Stimulated activated CD8-positive, alpha-beta memory T cell treated with anti-CD3 and anti-CD28 coated beads, Interleukin-12 subunit alpha, Interleukin-12 subunit beta, amount 100 ng/mL, for 4 hours (primary cell): Measurements from ENCODE around the gene PCDHGA6.
"Not testable (repeated sequence)": the region's sequence is repeated elsewhere in the genome, so short reads cannot be mapped to it uniquely, and the experiment has no call there.

ENCODE experiments used
- DNase-seq: peaks from one replicate; pipeline ENCODE4 v3.0.0-alpha.2; 2020; ENCODE audit warnings: low read depth

The PCDHGA6 gene

DNA sequence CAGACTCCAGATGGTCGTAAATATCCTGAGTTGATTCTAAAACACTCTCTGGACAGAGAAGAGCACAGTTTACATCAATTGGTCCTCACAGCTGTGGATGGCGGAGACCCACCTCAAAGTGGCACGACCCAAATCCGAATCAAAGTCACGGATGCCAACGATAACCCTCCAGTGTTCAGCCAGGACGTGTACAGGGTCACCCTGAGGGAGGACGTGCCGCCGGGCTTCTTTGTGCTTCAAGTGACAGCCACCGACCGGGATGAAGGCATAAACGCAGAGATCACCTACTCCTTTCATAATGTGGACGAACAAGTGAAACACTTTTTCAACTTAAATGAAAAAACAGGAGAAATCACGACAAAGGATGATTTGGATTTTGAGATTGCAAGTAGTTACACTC lies 13.0 kb upstream of the PCDHGA6 start:
- no peak for DNase-seq

- no peak for DNase-seq
These were observed 11.0 kb upstream of the PCDHGA6 start for GRCh38 chr5:141362719-141363118.

DNA sequence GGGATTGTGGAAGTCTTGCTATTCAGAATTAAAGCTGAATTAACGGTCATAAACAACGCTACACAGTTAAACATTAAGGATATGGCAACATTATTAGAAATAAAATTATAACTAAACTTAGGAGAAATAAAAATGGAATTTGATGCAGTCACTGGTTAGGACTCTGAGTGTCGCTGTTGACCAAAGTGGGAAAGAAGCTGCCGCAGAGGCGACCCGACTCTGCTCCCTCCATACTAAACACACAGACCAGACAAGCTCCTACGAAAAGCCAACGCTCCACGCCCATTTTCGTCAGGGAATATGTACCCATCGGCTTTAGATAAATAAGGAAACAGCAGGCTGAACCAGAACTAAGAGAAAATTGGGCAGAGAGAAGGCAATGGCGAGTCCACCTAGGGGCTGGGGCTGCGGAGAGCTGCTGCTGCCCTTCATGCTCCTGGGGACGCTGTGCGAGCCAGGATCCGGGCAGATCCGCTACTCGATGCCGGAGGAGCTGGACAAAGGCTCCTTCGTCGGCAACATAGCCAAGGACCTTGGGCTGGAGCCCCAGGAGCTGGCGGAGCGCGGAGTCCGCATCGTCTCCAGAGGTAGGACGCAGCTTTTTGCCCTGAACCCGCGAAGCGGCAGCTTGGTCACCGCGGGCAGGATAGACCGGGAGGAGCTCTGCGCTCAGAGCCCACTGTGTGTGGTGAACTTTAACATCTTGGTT lies 9.6 kb upstream of the PCDHGA6 start, which contains the start of gene PCDHGA5:
PCDHGA5 (plus strand) TSS at position 211 of the 709 bp plus-strand sequence; CDS start at position 380, 169 bp downstream.
- no peak for DNase-seq

DNA sequence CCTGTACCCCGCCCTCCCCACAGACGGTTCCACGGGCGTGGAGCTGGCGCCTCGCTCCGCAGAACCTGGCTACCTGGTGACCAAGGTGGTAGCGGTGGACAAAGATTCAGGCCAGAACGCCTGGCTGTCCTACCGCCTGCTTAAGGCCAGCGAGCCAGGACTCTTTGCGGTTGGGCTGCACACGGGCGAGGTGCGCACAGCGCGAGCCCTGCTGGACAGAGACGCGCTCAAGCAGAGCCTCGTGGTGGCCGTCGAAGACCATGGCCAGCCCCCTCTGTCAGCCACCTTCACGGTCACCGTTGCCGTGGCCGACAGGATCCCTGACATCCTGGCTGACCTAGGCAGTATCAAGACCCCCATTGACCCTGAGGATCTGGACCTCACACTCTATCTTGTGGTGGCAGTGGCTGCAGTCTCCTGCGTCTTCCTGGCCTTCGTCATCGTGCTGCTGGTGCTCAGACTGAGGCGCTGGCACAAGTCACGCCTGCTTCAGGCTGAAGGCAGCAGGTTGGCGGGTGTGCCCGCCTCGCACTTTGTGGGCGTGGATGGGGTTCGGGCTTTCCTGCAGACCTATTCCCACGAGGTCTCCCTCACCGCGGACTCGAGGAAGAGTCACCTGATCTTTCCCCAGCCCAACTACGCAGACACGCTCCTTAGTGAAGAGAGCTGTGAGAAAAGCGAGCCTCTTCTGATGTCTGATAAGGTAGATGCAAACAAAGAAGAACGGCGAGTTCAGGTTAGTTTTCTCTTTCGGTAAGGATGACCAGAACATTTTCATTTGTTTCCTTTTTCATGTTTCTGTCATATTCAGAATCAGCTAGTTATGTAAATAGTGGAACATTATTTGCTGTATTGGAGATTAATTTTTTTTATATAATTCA lies 7.4 kb upstream of the PCDHGA6 start:
- DNase-seq, result no peak

- DNase-seq, result no peak
These were observed 3.5 kb upstream of the PCDHGA6 start, which contains the start of gene PCDHGB3 for GRCh38 chr5:141369994-141370848. Gene PCDHGB3 (plus strand): TSS chr5:141370242. CDS start chr5:141370395, 153 bp downstream.

GRCh38 chr5:141371572-141372475 lies 1.9 kb upstream of the PCDHGA6 start:
- DNase-seq, result no peak

GRCh38 chr5:141374627-141375026 lies 936 bp downstream of the PCDHGA6 start:
- DNase-seq, result no peak

DNA sequence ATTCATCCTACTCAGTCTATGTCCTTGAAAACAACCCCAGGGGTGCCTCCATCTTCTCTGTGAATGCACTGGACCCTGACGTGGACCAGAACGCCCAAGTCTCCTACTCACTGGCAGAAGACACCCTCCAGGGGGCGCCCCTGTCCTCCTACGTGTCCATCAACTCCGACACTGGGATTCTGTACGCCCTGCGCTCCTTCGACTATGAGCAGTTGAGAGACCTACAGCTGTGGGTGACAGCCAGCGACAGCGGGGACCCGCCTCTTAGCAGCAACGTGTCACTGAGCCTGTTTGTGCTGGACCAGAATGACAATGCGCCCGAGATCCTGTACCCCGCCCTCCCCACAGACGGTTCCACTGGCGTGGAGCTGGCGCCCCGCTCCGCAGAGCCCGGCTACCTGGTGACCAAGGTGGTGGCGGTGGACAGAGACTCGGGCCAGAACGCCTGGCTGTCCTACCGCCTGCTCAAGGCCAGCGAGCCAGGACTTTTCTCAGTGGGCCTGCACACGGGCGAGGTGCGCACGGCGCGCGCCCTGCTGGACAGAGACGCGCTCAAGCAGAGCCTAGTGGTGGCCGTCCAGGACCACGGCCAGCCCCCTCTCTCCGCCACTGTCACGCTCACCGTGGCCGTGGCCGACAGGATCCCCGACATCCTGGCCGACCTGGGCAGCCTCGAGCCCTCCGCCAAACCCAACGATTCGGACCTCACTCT lies 1.9 kb downstream of the PCDHGA6 start:
- DNase-seq, result not testable (repeated sequence)

DNA sequence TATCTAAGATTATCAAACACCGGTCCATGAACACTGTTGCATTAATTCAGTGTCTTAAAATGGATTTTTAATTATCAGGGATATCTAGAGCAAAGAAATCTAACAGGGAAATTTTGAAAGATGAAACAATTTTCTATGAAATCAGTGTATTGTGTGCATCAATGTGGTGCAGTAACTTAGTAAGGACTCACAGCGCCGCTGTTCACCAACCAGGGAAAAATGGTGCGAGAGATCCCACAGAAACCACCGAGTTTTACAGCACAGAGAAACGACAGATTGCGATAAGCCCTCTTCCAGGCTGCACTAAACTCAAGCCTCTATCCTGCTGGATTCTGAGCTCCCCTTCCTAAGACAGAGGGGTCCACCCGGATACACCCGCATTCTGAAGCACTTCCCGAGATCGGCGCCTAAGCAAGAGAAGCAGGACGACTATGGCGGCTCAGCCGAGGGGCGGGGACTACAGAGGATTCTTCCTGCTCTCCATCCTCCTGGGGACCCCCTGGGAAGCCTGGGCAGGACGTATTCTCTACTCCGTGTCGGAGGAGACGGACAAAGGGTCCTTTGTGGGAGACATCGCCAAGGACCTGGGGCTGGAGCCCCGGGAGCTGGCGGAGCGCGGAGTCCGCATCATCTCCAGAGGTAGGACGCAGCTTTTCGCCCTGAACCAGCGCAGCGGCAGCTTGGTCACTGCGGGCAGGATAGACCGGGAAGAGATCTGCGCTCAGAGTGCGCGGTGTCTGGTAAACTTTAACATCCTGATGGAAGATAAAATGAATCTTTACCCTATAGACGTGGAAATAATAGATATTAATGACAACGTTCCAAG lies 9.0 kb downstream of the PCDHGA6 start, which contains the start of gene PCDHGA7:
PCDHGA7 (plus strand) TSS at position 274 of the 826 bp plus-strand sequence; CDS start at position 432, 158 bp downstream.
- DNase-seq, result no peak

GRCh38 chr5:141383345-141383744 lies 9.7 kb downstream of the PCDHGA6 start:
- DNase-seq, result no peak

- DNase-seq, result no peak
These were observed 11.0 kb downstream of the PCDHGA6 start for GRCh38 chr5:141384471-141385267.

- DNase-seq, result not testable (repeated sequence)
These were observed 14.0 kb downstream of the PCDHGA6 start, which contains the start of gene PCDHGB4 for GRCh38 chr5:141387557-141388311. Gene PCDHGB4 (plus strand): TSS chr5:141387698. CDS start chr5:141387885, 187 bp downstream.

DNA sequence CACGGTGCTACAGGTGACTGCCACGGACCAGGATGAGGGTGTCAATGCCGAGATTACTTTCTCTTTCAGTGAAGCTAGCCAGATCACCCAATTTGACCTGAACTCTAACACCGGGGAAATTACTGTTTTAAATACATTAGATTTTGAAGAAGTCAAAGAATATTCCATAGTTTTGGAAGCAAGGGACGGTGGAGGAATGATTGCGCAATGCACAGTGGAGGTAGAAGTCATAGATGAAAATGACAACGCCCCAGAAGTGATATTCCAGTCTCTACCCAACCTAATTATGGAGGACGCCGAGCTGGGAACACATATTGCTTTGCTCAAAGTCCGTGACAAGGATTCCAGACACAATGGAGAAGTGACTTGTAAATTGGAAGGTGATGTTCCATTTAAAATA lies 15.0 kb downstream of the PCDHGA6 start:
- DNase-seq, result no peak

DNA sequence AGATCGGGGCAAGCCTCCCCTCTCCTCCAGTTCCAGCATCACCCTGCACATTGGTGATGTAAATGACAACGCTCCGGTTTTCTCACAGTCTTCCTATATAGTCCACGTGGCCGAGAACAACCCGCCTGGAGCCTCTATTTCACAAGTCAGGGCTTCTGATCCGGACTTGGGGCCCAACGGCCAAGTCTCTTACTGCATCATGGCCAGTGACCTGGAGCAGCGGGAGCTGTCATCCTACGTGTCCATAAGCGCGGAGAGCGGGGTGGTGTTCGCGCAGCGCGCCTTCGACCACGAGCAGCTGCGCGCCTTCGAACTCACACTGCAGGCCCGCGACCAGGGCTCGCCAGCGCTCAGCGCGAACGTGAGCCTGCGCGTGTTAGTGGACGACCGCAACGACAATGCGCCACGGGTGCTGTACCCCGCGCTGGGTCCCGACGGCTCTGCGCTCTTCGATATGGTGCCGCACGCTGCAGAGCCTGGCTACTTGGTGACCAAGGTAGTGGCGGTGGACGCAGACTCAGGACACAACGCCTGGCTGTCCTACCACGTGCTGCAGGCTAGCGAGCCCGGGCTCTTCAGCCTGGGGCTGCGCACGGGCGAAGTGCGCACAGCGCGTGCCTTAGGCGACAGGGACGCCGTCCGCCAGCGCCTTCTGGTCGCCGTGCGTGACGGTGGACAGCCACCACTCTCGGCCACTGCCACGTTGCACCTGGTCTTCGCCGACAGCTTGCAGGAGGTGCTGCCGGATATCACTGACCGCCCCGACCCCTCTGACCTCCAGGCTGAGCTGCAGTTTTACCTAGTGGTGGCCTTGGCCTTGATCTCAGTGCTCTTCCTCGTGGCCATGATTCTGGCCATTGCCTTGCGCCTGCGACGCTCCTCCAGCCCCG lies 15.7 kb downstream of the PCDHGA6 start:
- no peak for DNase-seq

DNA sequence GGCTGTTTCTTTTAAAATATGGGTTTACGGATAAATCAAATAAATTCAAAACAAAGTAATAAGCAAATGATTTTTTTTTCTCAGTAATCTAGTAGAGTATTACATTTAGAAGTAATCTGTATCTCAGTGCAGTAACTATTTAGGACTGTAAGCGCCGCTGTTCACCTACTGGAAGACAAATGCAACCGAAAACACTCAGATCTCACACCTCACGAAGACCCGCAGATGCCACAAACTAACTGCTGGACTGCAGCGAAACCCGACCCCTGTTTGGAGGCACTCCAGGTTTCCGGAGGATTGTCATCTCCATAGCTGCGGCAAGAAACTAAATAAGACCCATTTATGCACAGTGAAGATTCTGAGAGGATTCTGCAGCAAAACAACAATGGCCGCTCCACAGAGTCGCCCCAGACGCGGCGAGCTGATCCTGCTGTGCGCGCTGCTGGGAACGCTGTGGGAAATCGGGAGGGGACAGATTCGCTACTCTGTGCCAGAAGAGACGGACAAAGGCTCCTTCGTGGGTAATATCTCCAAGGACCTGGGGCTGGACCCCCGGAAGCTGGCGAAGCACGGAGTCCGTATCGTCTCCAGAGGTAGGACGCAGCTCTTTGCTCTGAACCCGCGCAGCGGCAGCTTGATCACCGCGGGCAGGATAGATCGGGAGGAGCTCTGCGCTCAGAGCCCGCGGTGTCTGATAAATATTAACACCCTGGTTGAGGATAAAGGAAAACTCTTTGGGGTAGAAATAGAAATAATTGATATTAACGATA lies 18.9 kb downstream of the PCDHGA6 start, which contains the start of gene PCDHGA8:
PCDHGA8 (plus strand) TSS at position 205 of the 770 bp plus-strand sequence; CDS start at position 386, 181 bp downstream.
- no peak for DNase-seq

DNA sequence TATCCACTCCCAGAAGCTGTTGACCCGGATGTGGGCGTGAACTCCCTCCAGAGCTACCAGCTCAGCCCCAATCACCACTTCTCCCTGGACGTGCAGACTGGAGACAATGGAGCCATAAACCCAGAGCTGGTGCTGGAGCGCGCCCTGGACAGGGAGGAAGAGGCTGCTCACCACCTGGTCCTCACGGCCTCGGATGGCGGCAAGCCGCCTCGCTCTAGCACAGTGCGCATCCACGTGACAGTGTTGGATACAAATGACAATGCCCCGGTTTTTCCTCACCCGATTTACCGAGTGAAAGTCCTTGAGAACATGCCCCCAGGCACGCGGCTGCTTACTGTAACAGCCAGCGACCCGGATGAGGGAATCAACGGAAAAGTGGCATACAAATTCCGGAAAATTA lies 19.6 kb downstream of the PCDHGA6 start:
- DNase-seq, result no peak
